Fibroblast of villous mesenchyme (primary cell): Measurements from ENCODE around the gene FOXN4. TPM values are rescaled to one million over a fixed set of nuclear protein-coding genes. Genes with fewer than 3 reads are reported as not detected.

Experiments used
- DNase-seq: peaks from one replicate; pipeline ENCODE4 v3.0.0-alpha.2; 2010; ENCODE audit warnings: low read depth
- H3K4me3 ChIP-seq: 2 replicates; pipeline ENCODE4 v1.5.1; 2011; ENCODE audit warnings: low read depth, mild to moderate bottlenecking, low read length
- CTCF ChIP-seq: IDR thresholded peaks from 2 replicates; pipeline ENCODE4 v1.5.1; 2012; ENCODE audit warnings: low read depth, mild to moderate bottlenecking, low read length; ENCODE audit not compliant: insufficient read depth
- total RNA-seq: library from RNA; depleted of rRNA; stranded (reverse); fragments of >200 nt; gene quantifications from 2 replicates; pipeline ENCODE4 v1.2.3, GENCODE V29; 2012

Gene FOXN4
- total RNA-seq, 1 donor = not detected

- H3K4me3 ChIP-seq = no peak overlapping the region
- no peak for DNase-seq
- no peak for TF ChIP-seq CTCF
Observed at GRCh38 chr12:109286652-109287051, 22.4 kb downstream of the FOXN4 start.

GRCh38 chr12:109286252-109286651 lies 22.8 kb downstream of the FOXN4 start:
- TF ChIP-seq CTCF = no peak
- DNase-seq = no peak
- H3K4me3 ChIP-seq = no peak overlapping the region

GRCh38 chr12:109284392-109284791 lies 24.7 kb downstream of the FOXN4 start:
- DNase-seq = no peak
- no peak for TF ChIP-seq CTCF

GRCh38 chr12:109281452-109281851 lies 27.6 kb downstream of the FOXN4 start:
- TF ChIP-seq CTCF = no peak
- DNase-seq = no peak
- no peak overlapping the region for H3K4me3 ChIP-seq

More at GRCh38 chr12:109284392-109284791, 24.7 kb downstream of the FOXN4 start:
- H3K4me3 ChIP-seq = no peak overlapping the region

DNA sequence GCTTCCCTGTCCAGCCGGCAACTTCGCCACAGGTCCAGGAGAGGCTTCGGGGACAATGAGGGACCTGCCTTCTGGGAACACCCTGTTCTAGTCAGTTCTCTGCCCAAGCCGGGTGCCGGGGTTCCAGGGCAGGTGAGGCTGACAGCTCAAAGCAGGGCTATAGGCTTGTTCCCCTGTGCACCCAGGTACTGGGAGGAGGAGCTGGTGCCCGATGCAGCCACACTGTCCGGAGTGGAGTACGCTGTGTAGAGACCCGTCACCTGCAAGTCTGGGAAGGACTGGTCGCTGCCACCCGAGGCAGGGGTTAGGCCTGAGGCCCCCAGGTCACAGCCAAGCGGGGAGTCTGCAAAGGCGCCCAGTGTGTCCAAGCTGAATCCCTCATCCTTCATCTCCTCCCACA lies 29.6 kb downstream of the FOXN4 start:
- no peak for TF ChIP-seq CTCF
- no peak for DNase-seq
- H3K4me3 ChIP-seq = no peak overlapping the region

DNA sequence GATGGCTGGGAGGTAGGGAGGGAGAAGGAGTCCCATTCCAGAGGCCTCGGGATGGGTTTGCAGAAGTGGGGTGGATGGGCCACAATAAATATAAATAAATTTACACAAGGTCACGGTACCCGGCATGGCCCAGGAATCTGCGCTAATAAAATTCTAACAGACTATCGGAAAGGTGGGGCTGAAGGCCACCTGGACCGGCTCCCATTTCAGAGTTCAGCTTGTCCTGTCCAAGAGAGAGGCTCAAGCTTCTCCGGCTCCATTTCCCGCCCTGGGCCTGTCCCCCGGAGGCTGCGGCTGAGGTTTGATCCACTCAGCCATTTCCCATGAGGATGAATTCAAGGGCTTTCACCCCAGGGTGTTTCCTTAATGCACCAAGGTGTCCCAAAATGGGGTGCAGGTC lies 30.2 kb downstream of the FOXN4 start:
- TF ChIP-seq CTCF = no peak
- DNase-seq = no peak
- no peak overlapping the region for H3K4me3 ChIP-seq
